GM19099 (cell line): Measurements from ENCODE around the gene UBL7.
A peak's percentile ranks its signal among the peaks of the same experiment; 100 is the strongest.

Experiments
- POLR2A ChIP-seq: IDR thresholded peaks from 3 replicates; pipeline ENCODE4 v1.6.1; 2011; ENCODE audit warnings: low read depth; ENCODE audit not compliant: insufficient read length; ENCODE audit errors: extremely low read depth

Gene UBL7

GRCh38 chr15:74399511-74400312, 61.2 kb downstream of the UBL7 start:
- TF ChIP-seq POLR2A = peak; percentile 30

GRCh38 chr15:74399100-74399499, 61.9 kb downstream of the UBL7 start:
- no peak for TF ChIP-seq POLR2A

- no peak for TF ChIP-seq POLR2A
Observed at GRCh38 chr15:74398183-74398582, 62.8 kb downstream of the UBL7 start.

- no peak for TF ChIP-seq POLR2A
Observed at GRCh38 chr15:74397239-74398068, 63.5 kb downstream of the UBL7 start.

- TF ChIP-seq POLR2A = peak; percentile 66
Observed at GRCh38 chr15:74396445-74397238, 64.3 kb downstream of the UBL7 start.

- no peak for TF ChIP-seq POLR2A
Observed at GRCh38 chr15:74396146-74396438, 64.9 kb downstream of the UBL7 start.
